Measurements from ENCODE around the gene PTPRZ1.

PTPRZ1 gene

DNA sequence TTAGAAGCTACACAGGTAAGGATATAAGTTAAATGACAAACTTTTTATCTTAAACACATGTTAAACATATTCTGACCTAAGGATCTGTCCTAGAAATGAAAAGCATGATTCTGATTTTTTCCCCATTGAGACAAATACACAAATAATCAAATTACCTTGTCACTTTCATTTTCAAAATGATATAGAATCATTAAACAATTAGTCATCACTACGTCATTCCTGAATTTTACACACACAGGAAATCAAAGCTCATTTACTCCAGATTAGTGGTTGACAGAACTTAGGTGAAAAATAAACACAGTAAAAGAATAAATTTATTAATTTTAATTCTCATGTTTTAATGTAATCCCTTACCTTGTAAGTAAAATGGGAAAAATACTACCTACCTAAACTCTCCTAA, 182.1 kb downstream of the PTPRZ1 start:
- DNase-seq (ENCODE audit: low read depth): no peak

DNA sequence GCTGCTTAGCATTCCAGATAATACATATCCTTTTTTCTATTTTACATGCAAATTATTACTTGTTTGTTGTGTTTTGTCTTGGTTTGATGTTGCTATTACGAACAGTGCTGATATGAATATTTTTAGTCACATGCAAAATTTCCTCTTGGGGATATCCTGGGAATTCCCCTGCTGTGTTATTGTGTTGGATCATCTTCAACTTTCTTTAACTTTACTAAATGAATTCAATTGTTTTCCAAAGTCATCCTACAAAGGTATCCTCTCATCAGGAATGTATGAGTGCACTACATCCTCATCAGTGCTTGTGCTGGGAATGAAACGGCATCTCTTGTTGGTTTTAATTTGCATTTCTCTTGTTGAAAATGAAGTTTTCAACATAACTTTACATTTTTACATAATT, 184.0 kb downstream of the PTPRZ1 start:
- DNase-seq (ENCODE audit: low read depth): no peak

DNA sequence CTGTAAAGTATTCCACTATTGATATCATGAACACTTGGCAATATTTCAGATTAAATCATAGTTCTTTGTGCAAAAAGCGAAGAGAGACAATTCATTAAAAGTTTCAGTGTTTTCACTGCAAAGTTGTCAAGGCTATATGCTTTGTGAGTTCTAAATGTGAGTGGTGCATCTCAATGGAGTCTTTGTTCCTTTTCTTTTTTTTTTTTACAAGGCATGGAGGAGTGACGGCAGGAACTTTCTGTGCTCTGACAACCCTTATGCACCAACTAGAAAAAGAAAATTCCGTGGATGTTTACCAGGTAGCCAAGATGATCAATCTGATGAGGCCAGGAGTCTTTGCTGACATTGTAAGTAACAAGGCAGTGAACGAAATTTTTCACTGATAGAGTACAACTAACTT, 186.6 kb downstream of the PTPRZ1 start:
- no peak for DNase-seq (ENCODE audit: low read depth)

DNA sequence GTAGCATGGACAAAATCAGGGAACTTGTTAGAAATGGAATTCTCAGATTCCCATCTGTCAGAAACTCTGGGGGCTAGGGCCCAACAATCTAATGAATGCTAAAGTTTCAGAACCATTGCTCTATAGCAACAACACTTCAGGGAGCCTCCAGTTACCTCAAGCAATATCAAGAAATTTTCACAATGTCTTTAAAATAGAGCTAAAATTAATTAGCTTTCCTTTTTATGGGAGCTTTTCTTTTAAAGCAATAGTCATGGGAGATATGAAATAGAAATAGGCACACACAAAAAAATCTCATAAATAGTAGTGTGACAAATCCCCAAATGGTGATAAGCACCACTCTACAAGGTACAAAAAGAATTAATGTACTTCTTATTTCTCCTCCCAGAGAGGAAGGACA, 190.2 kb downstream of the PTPRZ1 start:
- no peak for DNase-seq (ENCODE audit: low read depth)

DNA sequence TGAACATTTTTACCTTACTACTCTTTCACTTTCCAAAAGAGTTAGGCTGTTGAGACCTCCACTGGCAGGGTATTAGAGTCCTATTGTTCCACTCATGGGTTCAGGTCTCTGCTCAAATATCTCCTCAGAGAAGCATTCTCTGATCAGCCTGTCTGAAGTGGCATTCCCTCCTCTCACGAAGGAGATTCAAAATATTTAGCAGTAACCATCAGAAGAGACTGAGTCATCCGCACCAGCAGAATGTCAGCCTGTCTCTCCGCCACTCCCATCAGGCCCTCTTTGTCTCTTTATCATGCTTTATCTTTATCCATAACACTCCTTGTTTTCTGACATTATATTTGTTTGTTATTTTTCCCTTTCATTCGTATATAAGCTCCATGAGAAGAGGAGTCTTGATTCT, 192.0 kb downstream of the PTPRZ1 start:
- DNase-seq (ENCODE audit: low read depth): no peak

DNA sequence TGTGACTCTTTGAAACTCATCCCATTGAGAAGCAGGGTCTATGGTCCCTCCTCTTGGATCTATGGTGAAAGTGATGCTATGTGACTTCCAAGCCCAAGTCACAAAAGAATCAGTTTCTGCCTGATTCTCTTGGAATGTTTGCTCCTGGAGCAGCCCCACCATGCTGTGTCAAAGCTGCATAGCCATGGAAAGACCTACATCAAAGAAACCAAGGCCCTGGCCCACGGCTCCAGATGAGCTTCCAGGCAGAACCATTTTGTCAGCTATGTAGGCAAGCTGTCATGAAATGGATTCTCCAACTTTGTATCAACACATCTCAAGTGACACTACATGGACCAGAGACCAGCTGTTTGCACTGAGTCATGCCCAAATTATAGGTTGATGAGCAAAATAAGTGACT, 194.1 kb downstream of the PTPRZ1 start:
- DNase-seq (ENCODE audit: low read depth): no peak

DNA sequence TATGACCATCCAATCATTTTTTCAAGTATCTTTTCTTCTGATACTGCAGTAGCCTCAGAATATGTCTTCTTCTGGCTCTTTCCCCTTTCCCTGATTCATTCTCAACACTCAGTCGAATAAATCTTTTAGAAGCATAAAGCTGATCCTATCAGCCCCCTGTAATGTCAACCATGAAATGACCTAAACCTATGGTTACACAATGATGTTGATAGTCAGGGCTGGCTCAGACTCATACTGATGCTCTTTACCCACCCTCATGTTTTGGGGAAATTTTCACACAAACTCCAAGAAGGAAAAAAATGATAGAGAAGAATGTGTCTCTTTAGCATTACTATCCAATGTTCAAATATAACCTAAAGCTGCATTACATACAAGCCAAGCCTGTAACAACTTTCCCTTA, 195.1 kb downstream of the PTPRZ1 start:
- DNase-seq (ENCODE audit: low read depth): no peak

DNA sequence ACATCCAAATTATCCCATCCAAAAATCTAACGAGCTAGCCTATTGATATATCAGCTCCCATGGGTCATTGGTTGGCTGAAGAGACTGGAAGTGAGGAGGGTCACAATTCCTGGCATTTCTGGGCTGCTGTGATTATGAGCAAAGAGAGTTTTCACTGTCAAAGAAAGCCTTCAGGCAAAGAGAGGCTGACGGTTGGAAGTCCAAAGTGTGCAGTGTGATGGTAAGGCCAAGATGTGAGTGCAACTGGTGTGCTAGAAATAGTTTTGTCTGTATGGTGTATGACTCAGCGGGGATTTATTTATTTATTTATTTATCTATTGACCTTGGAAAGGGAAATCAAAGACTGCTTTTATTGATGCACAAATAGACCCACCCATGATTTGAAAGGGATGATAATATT, 196.0 kb downstream of the PTPRZ1 start:
- no peak for DNase-seq (ENCODE audit: low read depth)

DNA sequence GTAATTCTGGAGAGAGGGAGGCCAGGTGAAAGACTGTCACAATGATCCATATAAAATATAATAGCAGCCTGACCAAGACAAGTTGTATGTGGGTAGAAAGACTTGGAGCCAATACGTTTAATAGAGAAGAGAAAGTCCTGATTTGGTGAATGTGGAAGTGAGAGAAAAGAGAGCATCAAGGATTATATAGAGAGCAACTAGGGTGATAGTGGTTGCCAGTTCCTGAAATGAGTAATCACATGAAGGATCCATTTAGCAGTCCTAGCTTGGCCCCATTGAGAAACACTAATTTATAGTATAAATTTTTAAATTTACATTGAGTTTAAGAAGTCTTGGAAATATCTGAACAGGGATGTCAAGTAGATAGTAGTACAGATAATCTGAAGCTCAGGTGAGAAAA, 197.1 kb downstream of the PTPRZ1 start:
- no peak for DNase-seq (ENCODE audit: low read depth)

DNA sequence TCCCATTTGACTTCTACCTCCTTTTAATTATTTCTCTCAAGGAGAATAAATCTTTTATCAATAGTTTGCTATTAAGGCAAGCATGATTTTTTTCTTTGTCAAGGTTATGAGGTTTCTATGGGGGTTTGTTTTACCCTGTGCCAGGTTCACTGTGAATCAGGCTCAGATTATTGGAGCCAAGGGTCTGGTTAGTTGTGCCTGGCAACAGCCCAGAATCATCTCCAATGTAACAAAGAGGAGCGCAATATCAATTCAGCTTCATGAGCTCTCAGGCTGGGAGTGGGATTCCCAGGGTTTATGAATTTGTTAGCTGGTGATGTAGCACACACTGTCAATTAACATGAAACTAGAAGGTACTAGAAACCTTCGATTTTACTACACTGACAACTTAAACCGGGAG, 197.9 kb downstream of the PTPRZ1 start:
- DNase-seq (ENCODE audit: low read depth): no peak

DNA sequence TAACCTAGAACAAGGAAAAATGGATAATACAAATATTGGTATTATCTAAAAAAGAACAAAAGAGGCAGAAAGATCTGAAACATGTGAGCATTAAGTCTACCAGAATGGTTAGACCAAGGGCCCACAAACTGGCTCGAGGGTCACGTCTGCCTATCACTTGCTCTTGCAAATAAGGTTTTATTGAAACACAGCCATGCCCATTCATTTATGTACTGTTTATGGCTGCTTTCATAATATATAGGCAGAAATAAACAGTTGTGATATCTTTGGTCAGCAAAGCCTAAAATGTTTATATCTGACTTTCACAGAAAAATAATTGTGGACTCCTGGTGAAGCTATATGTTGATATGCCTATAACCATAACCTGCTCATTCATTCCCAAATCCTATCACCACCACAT, 199.3 kb downstream of the PTPRZ1 start:
- DNase-seq (ENCODE audit: low read depth): no peak

DNA sequence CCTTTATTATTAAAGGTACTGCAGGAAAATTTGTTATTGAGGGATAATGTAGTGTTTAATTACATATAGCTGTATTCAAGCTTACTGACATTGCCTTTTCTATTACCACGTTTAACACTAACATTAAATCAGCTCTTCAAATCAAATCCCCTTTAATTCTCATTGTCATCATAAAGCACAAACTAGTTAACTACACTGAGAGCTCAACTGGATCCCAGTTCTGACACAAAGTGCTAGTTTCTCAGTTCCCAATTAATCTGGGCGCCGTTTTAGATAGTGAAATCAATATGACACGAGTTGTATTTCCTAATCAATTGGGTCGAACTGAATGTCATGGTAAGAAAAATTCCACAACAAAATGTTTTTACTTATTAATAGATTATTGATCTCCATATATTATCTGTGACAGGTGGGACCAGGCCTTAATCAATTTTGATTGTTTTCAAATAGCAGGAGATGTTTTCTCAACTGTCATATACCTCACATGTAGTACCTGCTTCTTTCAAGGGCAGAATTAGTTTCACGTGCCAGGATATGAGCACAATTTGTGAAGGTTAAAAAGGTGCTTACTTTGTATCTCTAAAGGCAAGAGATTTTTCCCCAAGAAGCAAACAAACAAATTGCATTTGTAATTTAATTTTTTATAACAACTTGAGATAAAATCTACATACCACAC, 200.1 kb downstream of the PTPRZ1 start:
- DNase-seq (ENCODE audit: low read depth): no peak

DNA sequence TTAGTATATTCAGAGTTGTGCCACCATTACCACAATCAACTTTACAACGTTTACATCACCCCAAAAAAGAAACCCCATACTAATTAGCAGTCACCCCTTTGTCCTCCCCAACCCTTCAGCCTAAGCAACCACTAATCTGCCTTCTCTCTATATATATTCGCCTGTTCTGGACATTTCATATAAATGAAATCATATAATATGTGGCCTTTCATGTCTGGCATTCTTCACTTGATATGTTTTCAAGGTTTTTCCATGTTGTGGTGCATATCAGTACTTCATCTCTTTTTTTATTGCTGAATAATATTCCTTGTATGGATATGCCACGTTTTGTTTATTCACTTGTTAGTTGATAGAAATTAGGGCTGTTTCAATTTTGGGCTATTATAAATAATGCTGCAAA, 200.7 kb downstream of the PTPRZ1 start:
- no peak for DNase-seq (ENCODE audit: low read depth)

DNA sequence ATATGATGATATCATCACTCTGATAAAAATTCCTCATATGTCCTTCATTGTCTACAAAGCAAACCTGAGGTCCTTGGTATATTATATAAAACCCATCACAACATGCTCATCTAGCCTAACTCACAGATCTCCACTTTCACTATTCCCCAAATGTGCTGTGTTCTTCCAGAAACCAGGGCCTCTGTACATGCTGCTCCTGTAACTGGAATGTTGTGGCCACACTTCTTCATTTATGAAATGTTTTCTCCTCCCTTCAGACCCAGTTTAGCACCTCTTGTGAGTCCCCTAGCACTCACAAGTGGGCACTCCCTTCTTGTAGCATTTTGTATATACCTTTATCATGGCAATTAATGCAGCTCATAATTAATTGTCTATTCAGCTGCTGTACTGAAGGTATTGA, 209.2 kb downstream of the PTPRZ1 start:
- DNase-seq (ENCODE audit: low read depth): no peak

DNA sequence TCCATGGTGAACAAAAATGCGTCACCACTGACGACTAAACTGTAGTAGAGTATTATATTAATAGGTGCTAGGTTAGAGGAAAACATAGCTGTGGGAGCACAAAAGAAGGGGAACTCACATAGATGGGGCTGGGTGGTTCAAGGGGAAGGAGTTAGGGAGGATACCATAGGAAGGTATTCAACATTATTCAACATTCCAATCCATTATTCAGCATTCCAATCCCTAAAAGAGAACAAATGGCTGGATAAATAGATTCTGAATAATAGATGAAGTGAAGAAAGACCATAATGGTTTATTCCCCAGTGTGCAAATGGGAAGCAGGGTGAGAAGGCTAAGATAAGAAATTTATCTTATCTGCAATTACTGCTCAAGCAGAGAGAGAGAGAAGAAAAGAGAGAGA, 209.7 kb downstream of the PTPRZ1 start:
- no peak for DNase-seq (ENCODE audit: low read depth)

DNA sequence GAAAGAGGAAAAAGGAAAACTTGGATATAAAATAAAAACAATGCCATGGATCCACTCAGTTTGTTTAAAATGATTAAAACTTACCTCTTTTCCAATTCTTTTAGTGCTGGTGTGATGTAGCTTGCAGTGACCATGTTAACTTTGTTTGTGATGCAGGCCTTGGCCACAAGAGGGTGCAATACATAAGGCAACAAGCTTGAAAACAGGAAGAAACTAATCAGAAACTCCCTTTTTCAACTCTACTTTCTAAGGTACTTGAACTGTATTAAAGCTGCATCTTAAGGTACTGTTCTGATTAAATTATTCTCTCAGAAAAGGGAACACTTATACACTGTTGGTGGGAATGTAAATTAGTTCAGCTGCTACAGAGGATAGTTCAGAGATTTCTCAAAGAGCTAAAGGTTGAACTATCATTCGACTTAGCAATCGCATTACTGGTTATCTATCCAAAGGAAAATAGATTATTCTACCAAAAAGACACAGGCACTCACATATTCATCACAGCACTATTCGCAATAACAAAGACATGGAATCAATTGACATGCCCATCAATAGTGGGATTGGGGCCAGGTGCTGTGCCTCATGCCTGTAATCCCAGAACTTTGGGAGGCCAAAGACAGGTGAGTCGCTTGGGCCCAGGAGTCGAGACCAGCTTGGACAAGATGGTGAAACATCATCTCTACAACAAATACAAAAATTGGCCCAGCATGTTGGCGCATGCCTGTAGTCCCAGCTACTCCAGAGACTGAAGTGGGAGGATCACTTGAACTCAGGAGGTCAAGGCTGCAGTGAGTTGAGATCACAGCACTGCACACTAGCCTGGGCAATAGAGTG, 220.2 kb downstream of the PTPRZ1 start:
- DNase-seq (ENCODE audit: low read depth): peak; percentile 32

DNA sequence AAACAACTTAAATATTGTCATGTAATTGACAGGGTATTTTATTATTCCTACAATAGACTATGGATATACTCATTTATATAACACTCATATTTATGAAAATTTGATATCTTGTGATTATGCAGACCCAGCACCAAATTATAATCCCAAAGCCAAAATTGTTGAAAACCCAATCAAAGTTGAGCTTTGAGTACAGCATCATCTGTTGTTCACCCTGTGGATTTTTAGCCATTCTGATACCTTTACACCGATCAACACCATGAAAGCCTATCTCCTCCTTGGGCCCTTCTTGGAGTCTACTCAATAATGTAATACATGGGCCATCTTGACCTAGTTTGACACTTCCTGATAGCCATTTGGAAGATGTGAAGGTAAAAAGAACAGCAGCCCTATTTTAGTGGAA, 221.6 kb downstream of the PTPRZ1 start:
- DNase-seq (ENCODE audit: low read depth): no peak

DNA sequence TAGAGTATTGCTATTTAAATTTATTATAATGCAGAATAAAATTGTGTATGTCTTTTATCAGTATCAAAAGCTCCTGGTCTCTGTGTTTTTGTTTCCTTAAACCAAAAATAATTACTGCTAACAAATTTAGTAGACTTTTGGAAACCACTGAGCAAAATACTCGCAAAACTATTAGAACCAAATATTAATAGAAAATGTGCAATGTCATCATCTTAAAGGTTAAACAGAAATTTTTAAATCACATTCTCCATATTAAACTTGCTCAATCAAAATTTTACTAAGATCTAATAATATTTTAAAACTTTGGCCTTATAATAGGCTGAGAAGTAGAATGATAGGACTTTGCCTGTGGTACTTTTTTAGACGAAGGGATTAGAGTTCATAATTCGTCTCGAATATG, 222.7 kb downstream of the PTPRZ1 start:
- DNase-seq (ENCODE audit: low read depth): no peak

DNA sequence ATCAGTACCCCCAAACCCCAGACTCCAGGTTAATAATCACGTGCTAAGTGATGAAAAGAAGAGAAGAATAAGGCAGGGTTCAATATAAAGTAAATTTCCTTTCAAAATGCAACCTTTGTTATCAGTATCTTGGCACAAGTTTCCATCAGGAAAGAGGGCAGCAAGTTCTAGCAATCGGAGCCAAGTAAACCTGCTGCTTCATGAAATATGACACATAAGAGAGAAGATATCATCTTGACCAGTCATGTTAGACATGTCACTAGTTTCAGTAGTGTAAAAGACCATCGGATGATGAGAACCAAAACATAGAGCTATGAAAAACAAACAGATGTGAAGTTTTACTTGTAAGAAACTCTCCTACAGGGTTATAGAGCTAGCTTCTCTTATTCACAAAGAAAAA, 227.1 kb downstream of the PTPRZ1 start:
- no peak for DNase-seq (ENCODE audit: low read depth)

DNA sequence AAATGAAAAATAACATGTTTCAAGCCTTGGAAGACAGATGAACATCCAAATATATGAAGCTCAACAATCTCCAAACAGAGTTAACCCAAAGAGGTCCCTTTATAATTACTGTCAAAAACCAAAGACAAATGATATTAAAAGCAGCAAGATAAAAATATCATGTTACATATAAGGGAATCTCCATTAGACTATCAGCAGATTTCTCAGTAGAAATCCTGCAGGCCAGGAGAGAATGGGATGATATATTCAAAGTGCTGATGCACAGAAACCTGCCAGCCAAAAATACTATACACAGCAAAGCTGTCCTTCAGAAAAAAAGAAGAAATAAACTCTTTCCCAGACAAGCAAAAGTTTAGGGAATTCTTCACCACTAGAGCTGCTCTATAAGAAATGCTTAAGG, 230.1 kb downstream of the PTPRZ1 start:
- DNase-seq (ENCODE audit: low read depth): no peak
